Natural killer cell (primary cell): ENCODE results near the gene CATSPER3. TPM values are rescaled to one million over a fixed set of nuclear protein-coding genes. Genes with fewer than 3 reads are reported as not detected.
A peak's percentile ranks its signal among the peaks of the same experiment; 100 is the strongest.
"Not testable (repeated sequence)": the region's sequence is repeated elsewhere in the genome, so short reads cannot be mapped to it uniquely, and the experiment has no call there.

Experiments used
- ATAC-seq, 3 donors: fragments of 150-1000 bp in 2 of 3; fragments of 200-7000 bp in 1 of 3; cut with Tn5 transposase; 1 replicate in 1 of 3; 2 replicates in 2 of 3; pipeline ENCODE4 v1.10.0; 2021; ENCODE audit warnings: mild to moderate bottlenecking in 2 of 3, moderate library complexity in 2 of 3
- DNase-seq, 2 donors: peaks; one replicate each; pipeline versions ENCODE4 v3.0.0 to v3.0.0-alpha.2; 2013 to 2021; ENCODE audit warnings: mixed read lengths in 1 of 2
- H3K27ac ChIP-seq: one replicate; pipeline ENCODE4 v1.5.1; 2013; ENCODE audit warnings: mild to moderate bottlenecking, low read length
- H3K27me3 ChIP-seq: one replicate; pipeline ENCODE4 v1.6.1; 2013; ENCODE audit warnings: low read length; ENCODE audit not compliant: control insufficient read depth, insufficient read depth
- H3K36me3 ChIP-seq: one replicate; pipeline ENCODE4 v1.6.1; 2013; ENCODE audit warnings: low read length; ENCODE audit not compliant: control insufficient read depth, insufficient read depth
- H3K4me1 ChIP-seq: one replicate; pipeline ENCODE4 v1.6.1; 2013; ENCODE audit warnings: low read length; ENCODE audit not compliant: control insufficient read depth, insufficient read depth
- H3K4me3 ChIP-seq: one replicate; pipeline ENCODE4 v1.5.1; 2013; ENCODE audit warnings: low read length
- H3K9me3 ChIP-seq: one replicate; pipeline ENCODE4 v1.6.1; 2013; ENCODE audit warnings: low read length; ENCODE audit not compliant: control insufficient read depth, insufficient read depth
- H3K27ac Mint-ChIP-seq, 2 donors: one replicate each; pipeline ENCODE4 v1.8.0; 2022; ENCODE audit warnings: mild to moderate bottlenecking in 2 of 2, mixed read lengths in 2 of 2, moderate library complexity in 1 of 2
- H3K27me3 Mint-ChIP-seq, 2 donors: one replicate each; pipeline ENCODE4 v1.8.0; 2022; ENCODE audit warnings: low read depth in 2 of 2, mixed read lengths in 2 of 2
- H3K36me3 Mint-ChIP-seq: one replicate; pipeline ENCODE4 v1.8.0; 2022; ENCODE audit warnings: mixed read lengths
- H3K4me1 Mint-ChIP-seq, 2 donors: one replicate each; pipeline ENCODE4 v1.8.0; 2022; ENCODE audit warnings: mixed read lengths in 2 of 2
- H3K4me3 Mint-ChIP-seq: one replicate; pipeline ENCODE4 v1.8.0; 2022; ENCODE audit warnings: mild to moderate bottlenecking, moderate library complexity, mixed read lengths
- H3K9me3 Mint-ChIP-seq, 2 donors: one replicate each; pipeline ENCODE4 v1.8.0; 2022; ENCODE audit warnings: mixed read lengths in 2 of 2
- WGBS: methylation state at CpG from one replicate; pipeline ENCODE4 v1.1.7; 2013; ENCODE audit warnings: missing lambda C conversion rate; ENCODE audit not compliant: insufficient coverage; 5-methylcytosine and 5-hydroxymethylcytosine counted together
- intact Hi-C: fragments of 100-400 bp; cut with micrococcal nuclease; formaldehyde crosslinking; loops from one replicate; pipeline ENCODE4 v1.14.2; 2022
- total RNA-seq, 4 donors: library from RNA; stranded (reverse); fragments of 120-200 nt in 1 of 4; gene quantifications; one replicate each; pipeline versions ENCODE4 v1.2.3 to v1.2.4, GENCODE V29; 2013 to 2022
- TF ChIP-seq, protein P1 (sequence below): fragments of 200-600 bp; IDR thresholded peaks from one replicate; pipeline ENCODE4 v1.8.0; 2022; ENCODE audit warnings: antibody characterized with exemption

Gene CATSPER3
- total RNA-seq, 3 donors from 2014 or later (not counting 1 experiment from before 2014, with no cell fraction given), result 0.31 to 0.79 (median 0.55) TPM

DNA sequence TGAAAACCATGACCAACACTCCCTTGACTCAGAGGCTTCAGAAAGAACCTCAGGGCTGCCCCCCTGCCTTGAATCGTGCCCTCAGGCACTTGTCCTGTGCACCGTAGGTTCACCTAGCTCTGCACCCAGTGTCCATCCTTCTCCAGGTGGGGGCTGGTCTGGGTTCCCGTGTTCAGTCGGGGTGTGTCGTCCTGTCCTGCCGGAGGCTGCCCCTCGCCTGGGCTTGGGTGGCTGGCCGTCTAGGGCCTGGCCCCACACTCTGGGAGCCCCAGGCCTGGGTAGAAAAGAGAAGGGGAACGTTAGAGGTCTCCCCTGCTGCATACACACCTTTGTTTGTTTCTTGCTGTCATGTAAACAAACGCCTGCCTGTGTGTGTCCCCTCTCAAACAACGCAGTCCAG is 29.3 kb downstream of the CATSPER3 start:
- Mint-ChIP-seq H3K4me3 (no peak overlapping the region), H3K27ac (no peak overlapping the region), H3K27me3 (peaks cover 0 to 2% of the 10 kb centered on the region in 2 donors), H3K36me3 (no peaks in the 10 kb centered on the region), H3K4me1 (no peaks in the 10 kb centered on the region), H3K9me3 (no peaks in the 10 kb centered on the region)
- TF ChIP-seq, protein P1, sequence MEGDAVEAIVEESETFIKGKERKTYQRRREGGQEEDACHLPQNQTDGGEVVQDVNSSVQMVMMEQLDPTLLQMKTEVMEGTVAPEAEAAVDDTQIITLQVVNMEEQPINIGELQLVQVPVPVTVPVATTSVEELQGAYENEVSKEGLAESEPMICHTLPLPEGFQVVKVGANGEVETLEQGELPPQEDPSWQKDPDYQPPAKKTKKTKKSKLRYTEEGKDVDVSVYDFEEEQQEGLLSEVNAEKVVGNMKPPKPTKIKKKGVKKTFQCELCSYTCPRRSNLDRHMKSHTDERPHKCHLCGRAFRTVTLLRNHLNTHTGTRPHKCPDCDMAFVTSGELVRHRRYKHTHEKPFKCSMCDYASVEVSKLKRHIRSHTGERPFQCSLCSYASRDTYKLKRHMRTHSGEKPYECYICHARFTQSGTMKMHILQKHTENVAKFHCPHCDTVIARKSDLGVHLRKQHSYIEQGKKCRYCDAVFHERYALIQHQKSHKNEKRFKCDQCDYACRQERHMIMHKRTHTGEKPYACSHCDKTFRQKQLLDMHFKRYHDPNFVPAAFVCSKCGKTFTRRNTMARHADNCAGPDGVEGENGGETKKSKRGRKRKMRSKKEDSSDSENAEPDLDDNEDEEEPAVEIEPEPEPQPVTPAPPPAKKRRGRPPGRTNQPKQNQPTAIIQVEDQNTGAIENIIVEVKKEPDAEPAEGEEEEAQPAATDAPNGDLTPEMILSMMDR, result no peak
- intact Hi-C loops, result no loop called here
- Histone ChIP-seq H3K27ac (no peak overlapping the region), H3K27me3 (no peaks in the 10 kb centered on the region), H3K36me3 (no peaks in the 10 kb centered on the region), H3K4me3 (no peak overlapping the region), H3K4me1 (no peaks in the 10 kb centered on the region), H3K9me3 (no peaks in the 10 kb centered on the region)
- ATAC-seq, result no peak
- 83% methylated on average over 11 of the region's 11 CpGs for WGBS
- no peak for DNase-seq

DNA sequence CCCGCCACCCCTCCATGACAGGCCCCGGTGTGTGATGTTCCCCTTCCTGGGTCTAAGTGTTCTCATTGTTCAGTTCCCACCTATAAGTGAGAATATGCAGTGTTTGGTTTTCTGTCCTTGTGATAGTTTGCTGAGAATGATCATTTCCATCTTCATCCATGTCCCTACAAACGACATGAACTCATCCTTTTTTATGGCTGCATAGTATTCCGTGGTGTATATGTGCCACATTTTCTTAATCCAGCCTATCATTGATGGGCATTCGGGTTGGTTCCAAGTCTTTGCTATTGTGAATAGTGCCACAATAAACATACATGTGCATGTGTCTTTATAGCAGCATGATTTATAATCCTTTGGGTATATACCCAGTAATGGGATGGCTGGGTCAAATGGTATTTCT is 30.4 kb downstream of the CATSPER3 start:
- H3K36me3 ChIP-seq, H3K27ac ChIP-seq, H3K27ac Mint-ChIP-seq, DNase-seq, intact Hi-C loops, H3K9me3 ChIP-seq, H3K9me3 Mint-ChIP-seq, H3K4me1 ChIP-seq, ATAC-seq, H3K4me3 ChIP-seq, H3K27me3 Mint-ChIP-seq, H3K27me3 ChIP-seq, H3K4me1 Mint-ChIP-seq, H3K4me3 Mint-ChIP-seq, H3K36me3 Mint-ChIP-seq: not testable (repeated sequence)
- WGBS, result 90% methylated on average over 3 of the region's 5 CpGs

DNA sequence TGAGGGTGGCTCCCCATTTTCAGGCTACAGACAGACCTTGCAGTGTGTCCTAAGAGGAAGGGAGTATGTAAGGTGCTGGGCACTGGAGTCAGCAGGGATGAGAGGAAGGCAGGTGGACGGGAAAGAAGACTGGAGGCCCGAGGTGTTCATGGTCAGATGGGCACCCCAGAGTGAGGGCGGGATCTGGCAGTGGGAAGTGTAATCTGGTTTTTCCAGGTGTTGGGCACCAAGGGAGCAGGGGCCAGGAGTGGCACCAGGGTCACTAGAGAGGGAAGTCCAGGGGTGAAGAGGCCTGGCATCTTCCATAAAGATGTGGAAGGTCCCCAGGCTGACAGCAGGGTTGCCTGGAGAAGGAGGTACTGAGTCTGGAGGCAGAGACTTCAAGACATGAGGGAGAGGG is 36.7 kb downstream of the CATSPER3 start:
- Mint-ChIP-seq H3K4me3 (no peak overlapping the region), H3K27me3 (no peaks in the 10 kb centered on the region), H3K27ac (peak overlapping the region in 1 of 2 donors; percentile 33), H3K9me3 (no peaks in the 10 kb centered on the region), H3K36me3 (no peaks in the 10 kb centered on the region), H3K4me1 (no peaks in the 10 kb centered on the region)
- no peaks in the 10 kb centered on the region for H3K9me3 ChIP-seq
- H3K4me3 ChIP-seq, result no peak overlapping the region
- intact Hi-C loops, result no loop called here
- H3K4me1 ChIP-seq, result no peaks in the 10 kb centered on the region
- TF ChIP-seq, protein P1, result no peak
- DNase-seq, result no peak
- no peak for ATAC-seq
- no peaks in the 10 kb centered on the region for H3K27me3 ChIP-seq
- no peak overlapping the region for H3K27ac ChIP-seq
- 86% methylated on average over 3 of the region's 3 CpGs for WGBS
- H3K36me3 ChIP-seq, result no peaks in the 10 kb centered on the region

DNA sequence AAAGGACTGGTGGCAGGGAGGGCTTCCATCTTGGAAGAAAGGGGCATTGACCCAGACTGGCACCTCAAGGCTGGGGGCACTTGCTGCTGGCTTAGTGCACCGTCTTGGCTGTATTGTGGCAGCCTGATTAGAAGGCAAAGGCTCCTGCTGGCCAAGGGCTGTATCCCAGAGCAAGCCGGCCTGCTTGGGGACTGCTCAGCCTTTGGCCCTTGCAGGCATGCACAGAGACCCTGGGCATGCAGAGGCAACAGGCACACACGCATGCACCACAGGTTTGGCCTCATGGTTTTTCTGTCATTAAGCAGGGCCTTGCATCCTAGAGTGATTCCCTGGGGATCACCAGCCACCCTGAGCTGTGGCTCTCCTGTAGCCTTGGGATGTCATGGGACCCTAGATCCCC is 37.4 kb downstream of the CATSPER3 start:
- H3K36me3 ChIP-seq, result no peaks in the 10 kb centered on the region
- WGBS, result 76% methylated on average over 3 of the region's 3 CpGs
- no peak overlapping the region for H3K27ac Mint-ChIP-seq
- H3K4me3 ChIP-seq, result no peak overlapping the region
- no peaks in the 10 kb centered on the region for H3K27me3 ChIP-seq
- H3K27me3 Mint-ChIP-seq, result no peaks in the 10 kb centered on the region
- no peaks in the 10 kb centered on the region for H3K9me3 Mint-ChIP-seq
- no peaks in the 10 kb centered on the region for H3K9me3 ChIP-seq
- H3K4me3 Mint-ChIP-seq, result no peak overlapping the region
- H3K27ac ChIP-seq, result no peak overlapping the region
- intact Hi-C loops, result no loop called here
- ATAC-seq, result no peak
- no peaks in the 10 kb centered on the region for H3K36me3 Mint-ChIP-seq
- TF ChIP-seq, protein P1, result no peak
- DNase-seq, result no peak
- H3K4me1 ChIP-seq, result no peaks in the 10 kb centered on the region
- H3K4me1 Mint-ChIP-seq, result no peaks in the 10 kb centered on the region
